AG09309 (cell line): ENCODE results near the gene IL20RA.

ENCODE experiments used
- DNase-seq: peaks from one replicate; pipeline ENCODE4 v3.0.0-alpha.2; 2010; ENCODE audit warnings: low read depth
- H3K4me3 ChIP-seq: 2 replicates; pipeline ENCODE4 v1.5.1; 2011; ENCODE audit warnings: mild to moderate bottlenecking, low read depth, low read length, moderate library complexity; ENCODE audit not compliant: control insufficient read depth
- CTCF ChIP-seq: IDR thresholded peaks from 2 replicates; pipeline ENCODE4 v1.5.1; 2011; ENCODE audit warnings: mild to moderate bottlenecking, low read depth, low read length, inconsistent platforms; ENCODE audit not compliant: insufficient read depth, control insufficient read depth; ENCODE audit errors: missing control alignments

IL20RA gene

GRCh38 chr6:136956590-136957544 is 87.9 kb downstream of the IL20RA start:
- DNase-seq, result no peak
- TF ChIP-seq CTCF, result no peak
- no peak overlapping the region for H3K4me3 ChIP-seq

GRCh38 chr6:136955123-136955522 is 89.6 kb downstream of the IL20RA start:
- no peak overlapping the region for H3K4me3 ChIP-seq
- TF ChIP-seq CTCF, result no peak
- no peak for DNase-seq

GRCh38 chr6:136952714-136953260 is 92.0 kb downstream of the IL20RA start:
- DNase-seq, result no peak
- no peak overlapping the region for H3K4me3 ChIP-seq
- TF ChIP-seq CTCF, result no peak

- no peak overlapping the region for H3K4me3 ChIP-seq
- TF ChIP-seq CTCF, result no peak
- no peak for DNase-seq
Measured at GRCh38 chr6:136950436-136951126, 94.2 kb downstream of the IL20RA start.
